B cell (primary cell): Measurements from ENCODE around the gene CAMK1D. TPM values are rescaled to one million over a fixed set of nuclear protein-coding genes. Genes with fewer than 3 reads are reported as not detected.

ENCODE experiments used
- ATAC-seq: fragments of 200-7000 bp; cut with Tn5 transposase; one replicate; pipeline ENCODE4 v1.10.0; 2021; ENCODE audit warnings: low read depth, mild to moderate bottlenecking, moderate number of reproducible peaks, moderate library complexity
- CTCF ChIA-PET: fragments of 350-600 bp; sonication (Branson Sonifier 250); formaldehyde crosslinking; loops from one replicate; lab custom pipeline; 2021; ENCODE audit warnings: antibody characterized with exemption, inconsistent platforms; lab: Charles Lee
- POLR2A ChIA-PET: fragments of 350-600 bp; sonication (Branson Sonifier 250); formaldehyde crosslinking; loops from one replicate; lab custom pipeline; 2021; ENCODE audit warnings: antibody characterized with exemption; lab: Charles Lee
- DNase-seq: peaks from one replicate; pipeline ENCODE4 v3.0.0; 2013
- H2AFZ ChIP-seq: 2 replicates; pipeline ENCODE4 v1.6.1; 2012; ENCODE audit warnings: mild to moderate bottlenecking, low read depth, low read length; ENCODE audit not compliant: insufficient read depth, poor library complexity, severe bottlenecking
- H3K27ac ChIP-seq, 2 donors: 1 replicate in 1 of 2; 2 replicates in 1 of 2; pipeline ENCODE4 v1.5.1; 2012 to 2013; ENCODE audit warnings: low read length in 2 of 2, mild to moderate bottlenecking in 2 of 2, moderate library complexity in 1 of 2
- H3K27me3 ChIP-seq, 4 experiments: fragments of 200-600 bp in 1 of 4; sonication (generic) in 1 of 4; replicated peaks in 1 of 4; 1 replicate in 2 of 4; 2 replicates in 2 of 4; pipeline versions ENCODE4 v1.6.1 to v1.7.0; 2013 to 2016; ENCODE audit warnings: low read length in 3 of 4, mild to moderate bottlenecking in 2 of 4, mixed read lengths in 1 of 4, moderate library complexity in 1 of 4; ENCODE audit not compliant: insufficient read depth in 4 of 4, control insufficient read depth in 3 of 4; ENCODE audit errors: control extremely low read depth in 1 of 4
- H3K36me3 ChIP-seq, 2 experiments: replicated peaks in 1 of 2; 1 replicate in 1 of 2; 2 replicates in 1 of 2; pipeline versions ENCODE4 v1.6.1 to v1.7.1; 2013; ENCODE audit warnings: low read length in 1 of 2; ENCODE audit not compliant: insufficient read depth in 2 of 2, control insufficient read depth in 1 of 2; ENCODE audit errors: control extremely low read depth in 1 of 2, extremely low read depth in 1 of 2
- H3K4me1 ChIP-seq, 2 donors: fragments of 200-600 bp in 1 of 2; sonication (generic) in 1 of 2; 1 replicate in 1 of 2; 2 replicates in 1 of 2; pipeline versions ENCODE4 v1.5.1 to v1.6.1; 2013 to 2017; ENCODE audit warnings: low read length in 2 of 2; ENCODE audit not compliant: control insufficient read depth in 2 of 2, insufficient read depth in 2 of 2
- H3K4me2 ChIP-seq: replicated peaks from 2 replicates; pipeline ENCODE3; 2012; ENCODE audit warnings: mild to moderate bottlenecking, low read depth, low read length; ENCODE audit not compliant: poor library complexity, severe bottlenecking
- H3K4me3 ChIP-seq, 5 experiments: fragments of 200-600 bp in 1 of 5; sonication (generic) in 1 of 5; 1 replicate in 3 of 5; 2 replicates in 2 of 5; pipeline versions ENCODE4 v1.5.1 to v1.7.0; 2011 to 2016; ENCODE audit warnings: low read length in 4 of 5, mild to moderate bottlenecking in 4 of 5, low read depth in 2 of 5, control low read depth in 1 of 5, moderate library complexity in 1 of 5; ENCODE audit not compliant: insufficient read depth in 1 of 5; ENCODE audit errors: control extremely low read depth in 1 of 5, extremely low read depth in 1 of 5
- H3K79me2 ChIP-seq: fragments of 200-600 bp; sonication (generic); one replicate; pipeline ENCODE4 v1.6.0; 2016; ENCODE audit warnings: low read length; ENCODE audit not compliant: control insufficient read depth, insufficient read depth
- H3K9ac ChIP-seq: fragments of 200-600 bp; sonication (generic); 2 replicates; pipeline ENCODE4 v1.6.1; 2017; ENCODE audit warnings: mild to moderate bottlenecking, low read length, moderate library complexity
- H3K9me3 ChIP-seq, 3 donors: one replicate each; pipeline versions ENCODE4 v1.6.1 to v1.7.1; 2013; ENCODE audit warnings: low read length in 2 of 3; ENCODE audit not compliant: control insufficient read depth in 2 of 3, insufficient read depth in 1 of 3; ENCODE audit errors: control extremely low read depth in 1 of 3
- H4K20me1 ChIP-seq: 2 replicates; pipeline ENCODE4 v1.6.0; 2012; ENCODE audit warnings: mild to moderate bottlenecking, low read length; ENCODE audit not compliant: insufficient read depth, control insufficient read depth, poor library complexity, severe bottlenecking
- H3K27ac Mint-ChIP-seq: one replicate; pipeline ENCODE4 v1.8.0; 2021; ENCODE audit warnings: mixed read lengths
- H3K27me3 Mint-ChIP-seq: one replicate; pipeline ENCODE4 v1.8.0; 2021; ENCODE audit warnings: mixed read lengths
- H3K4me1 Mint-ChIP-seq: one replicate; pipeline ENCODE4 v1.8.0; 2021; ENCODE audit warnings: mixed read lengths
- H3K4me3 Mint-ChIP-seq: one replicate; pipeline ENCODE4 v1.8.0; 2021; ENCODE audit warnings: mixed read lengths
- H3K9me3 Mint-ChIP-seq: one replicate; pipeline ENCODE4 v1.8.0; 2022; ENCODE audit warnings: mixed read lengths; ENCODE audit not compliant: insufficient read depth
- EZH2 ChIP-seq: IDR thresholded peaks from 2 replicates; pipeline ENCODE4 v1.6.1; 2012; ENCODE audit warnings: borderline replicate concordance, low read depth, mild to moderate bottlenecking, moderate library complexity, low read length; ENCODE audit not compliant: insufficient read depth, poor library complexity, severe bottlenecking
- WGBS: methylation state at CpG from one replicate; pipeline ENCODE4 v1.1.5; 2013; ENCODE audit warnings: missing lambda C conversion rate; ENCODE audit not compliant: insufficient coverage; 5-methylcytosine and 5-hydroxymethylcytosine counted together
- intact Hi-C: fragments of 100-400 bp; cut with micrococcal nuclease; formaldehyde crosslinking; loops from one replicate; pipeline ENCODE4 v1.10.0; 2022
- polyA plus RNA-seq: library from polyadenylated mRNA; depleted of rRNA; stranded (reverse); fragments of >200 nt; gene quantifications from 2 replicates; pipeline ENCODE4 v1.2.3, GENCODE V29; 2012
- total RNA-seq, 2 donors: library from RNA; stranded (reverse); fragments of 120-200 nt in 1 of 2; gene quantifications; 1 replicate in 1 of 2; 2 replicates in 1 of 2; pipeline versions ENCODE4 v1.2.3 to v1.2.4, GENCODE V29; 2013 to 2022
- TF ChIP-seq, protein P1 (sequence below): fragments of 200-600 bp; IDR thresholded peaks from one replicate; pipeline ENCODE4 v1.8.0; 2022; ENCODE audit warnings: antibody characterized with exemption, mild to moderate bottlenecking

Gene CAMK1D
- total and polyA plus RNA-seq, 2 donors (not counting 1 experiment from before 2014, with no cell fraction given) = 34.1 to 69.7 TPM

DNA sequence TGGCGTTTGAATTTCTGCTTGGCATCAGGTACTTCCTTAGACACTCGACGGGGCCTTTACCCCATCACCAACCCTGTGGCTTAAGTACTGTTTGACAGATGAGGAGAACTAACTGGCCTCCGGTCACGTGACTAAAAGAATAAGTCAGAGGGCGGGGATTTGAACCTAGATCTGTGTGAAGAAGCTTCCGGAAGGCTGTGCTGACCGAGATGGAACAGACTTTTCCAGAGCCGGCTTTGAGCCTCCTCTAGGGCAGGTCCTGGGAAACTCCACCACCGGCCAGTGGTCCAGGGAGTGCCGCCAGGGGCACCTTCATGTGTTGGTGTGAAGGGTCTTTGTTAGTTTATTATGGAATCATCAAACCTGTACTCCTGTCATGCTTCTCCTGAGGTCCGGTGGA, 26.9 kb downstream of the CAMK1D start:
- peaks cover 39% of the 10 kb centered on the region for H3K4me1 Mint-ChIP-seq
- no peak overlapping the region for H3K4me3 Mint-ChIP-seq
- H2AFZ ChIP-seq = no peak overlapping the region
- no peaks in the 10 kb centered on the region for H3K9me3 Mint-ChIP-seq
- H3K4me3 ChIP-seq = no peak overlapping the region
- H3K9me3 ChIP-seq = no peaks in the 10 kb centered on the region
- no peaks in the 10 kb centered on the region for H3K27me3 ChIP-seq
- H3K27ac ChIP-seq = no peak overlapping the region
- TF ChIP-seq, protein P1, sequence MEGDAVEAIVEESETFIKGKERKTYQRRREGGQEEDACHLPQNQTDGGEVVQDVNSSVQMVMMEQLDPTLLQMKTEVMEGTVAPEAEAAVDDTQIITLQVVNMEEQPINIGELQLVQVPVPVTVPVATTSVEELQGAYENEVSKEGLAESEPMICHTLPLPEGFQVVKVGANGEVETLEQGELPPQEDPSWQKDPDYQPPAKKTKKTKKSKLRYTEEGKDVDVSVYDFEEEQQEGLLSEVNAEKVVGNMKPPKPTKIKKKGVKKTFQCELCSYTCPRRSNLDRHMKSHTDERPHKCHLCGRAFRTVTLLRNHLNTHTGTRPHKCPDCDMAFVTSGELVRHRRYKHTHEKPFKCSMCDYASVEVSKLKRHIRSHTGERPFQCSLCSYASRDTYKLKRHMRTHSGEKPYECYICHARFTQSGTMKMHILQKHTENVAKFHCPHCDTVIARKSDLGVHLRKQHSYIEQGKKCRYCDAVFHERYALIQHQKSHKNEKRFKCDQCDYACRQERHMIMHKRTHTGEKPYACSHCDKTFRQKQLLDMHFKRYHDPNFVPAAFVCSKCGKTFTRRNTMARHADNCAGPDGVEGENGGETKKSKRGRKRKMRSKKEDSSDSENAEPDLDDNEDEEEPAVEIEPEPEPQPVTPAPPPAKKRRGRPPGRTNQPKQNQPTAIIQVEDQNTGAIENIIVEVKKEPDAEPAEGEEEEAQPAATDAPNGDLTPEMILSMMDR = no peak
- no peak for TF ChIP-seq EZH2
- POLR2A ChIA-PET = no interaction called here
- peaks cover 100% of the 10 kb centered on the region for H3K79me2 ChIP-seq
- ATAC-seq (no peak), DNase-seq (no peak)
- peaks cover 0 to 3% of the 10 kb centered on the region in 2 donors for H3K4me1 ChIP-seq
- H3K4me2 ChIP-seq = no peak overlapping the region
- H3K27ac Mint-ChIP-seq = peak overlapping the region; percentile 56
- WGBS = 100% methylated on average over 9 of the region's 12 CpGs
- intact Hi-C loops = no loop called here
- peaks cover 5 to 9% of the 10 kb centered on the region in 2 experiments for H3K36me3 ChIP-seq
- peaks cover 90% of the 10 kb centered on the region for H4K20me1 ChIP-seq
- CTCF ChIA-PET = no interaction called here
- H3K9ac ChIP-seq = no peak overlapping the region
- no peaks in the 10 kb centered on the region for H3K27me3 Mint-ChIP-seq

DNA sequence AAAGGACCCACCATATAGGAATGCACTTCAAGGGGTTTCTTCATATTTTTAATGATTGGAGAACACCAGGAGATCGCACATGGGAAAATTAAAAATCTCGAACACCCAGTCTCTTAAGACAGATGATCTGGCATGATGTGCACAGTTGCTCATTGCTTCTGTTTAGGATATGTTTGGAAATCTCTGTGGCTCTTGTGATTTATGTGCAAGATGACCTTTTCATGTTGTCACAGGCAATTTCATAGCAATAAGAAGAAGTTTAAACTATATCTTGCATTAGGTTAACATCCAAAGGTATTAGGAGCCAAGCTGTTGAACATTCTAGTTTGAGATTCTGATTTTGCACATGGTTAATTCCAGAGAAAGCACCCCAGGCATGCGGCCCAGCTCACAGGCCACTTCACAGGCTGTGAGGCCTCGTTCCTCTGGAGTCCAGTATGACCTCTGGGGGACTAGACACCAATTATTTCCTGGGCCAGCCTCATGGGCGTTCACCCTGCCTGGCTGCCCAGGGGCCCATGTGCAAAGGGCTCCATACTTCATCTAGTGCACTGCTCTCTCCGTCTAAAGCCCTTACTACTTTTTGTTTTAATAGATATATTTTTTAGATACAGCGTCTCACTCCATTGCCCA, 28.4 kb downstream of the CAMK1D start:
- H3K79me2 ChIP-seq = peaks cover 100% of the 10 kb centered on the region

More for the DNA sequence above, 28.4 kb downstream of the CAMK1D start:
- no peak overlapping the region for H3K4me2 ChIP-seq
- peaks cover 3 to 5% of the 10 kb centered on the region in 2 experiments for H3K36me3 ChIP-seq
- no peak overlapping the region for H3K9ac ChIP-seq
- no peaks in the 10 kb centered on the region for H3K9me3 Mint-ChIP-seq
- H3K27ac Mint-ChIP-seq = no peak overlapping the region
- 98% methylated on average over 5 of the region's 7 CpGs for WGBS
- no peak overlapping the region for H3K4me3 Mint-ChIP-seq
- peaks cover 90% of the 10 kb centered on the region for H4K20me1 ChIP-seq
- no peak for TF ChIP-seq EZH2
- TF ChIP-seq, protein P1 = no peak
- no peaks in the 10 kb centered on the region for H3K27me3 Mint-ChIP-seq
- H3K9me3 ChIP-seq = no peaks in the 10 kb centered on the region
- ATAC-seq = no peak
- no peak overlapping the region for H3K27ac ChIP-seq
- no peak for DNase-seq
- H3K27me3 ChIP-seq = no peaks in the 10 kb centered on the region
- H3K4me1 ChIP-seq = peaks cover 0 to 3% of the 10 kb centered on the region in 2 donors
- no peak overlapping the region for H3K4me3 ChIP-seq
- ChIA-PET CTCF (interaction anchor here (0.6 to 0.7 kb wide), 2 partner anchors 58 to 638 kb away, joined by 4 read pairs; no protein-coding TSS in a partner anchor), POLR2A (interaction anchor here (0.5 to 0.7 kb wide), 2 partner anchors 26 to 110 kb away, joined by 3 to 7 read pairs; no protein-coding TSS in a partner anchor)
- H2AFZ ChIP-seq = no peak overlapping the region
- intact Hi-C loops = no loop called here
- H3K4me1 Mint-ChIP-seq = peaks cover 42% of the 10 kb centered on the region
